ENCODE measurements around the gene PSTPIP1. TPM values are rescaled to one million over a fixed set of nuclear protein-coding genes. Genes with fewer than 3 reads are reported as not detected.

The PSTPIP1 gene
- total RNA-seq, 1 donor from 2014 or later, result not detected

DNA sequence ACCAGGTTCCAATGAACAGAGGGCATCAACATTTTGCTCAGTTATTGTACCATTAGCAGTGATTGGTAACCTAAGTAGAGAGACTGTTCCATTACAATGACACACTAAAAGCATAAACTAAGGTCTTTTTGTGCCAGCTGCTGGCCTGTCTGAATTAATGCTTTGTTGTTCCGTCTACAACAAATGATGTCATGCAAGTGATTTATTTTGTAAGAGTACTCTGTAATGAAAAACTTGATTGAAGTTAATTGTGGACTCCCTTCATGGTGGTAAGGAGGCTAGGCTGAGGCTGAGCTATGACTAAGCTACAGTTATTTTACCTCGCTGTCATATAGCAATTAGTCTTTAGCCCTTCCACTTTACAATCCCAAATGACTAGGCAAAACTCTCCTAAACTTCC lies 40.2 kb upstream of the PSTPIP1 start:
- FAIRE-seq (no peak), DNase-seq (ENCODE audit: low read depth) (peak; percentile 36)
- Histone ChIP-seq H3K27me3 (ENCODE audit: insufficient read depth, low read length) (no peaks in the 10 kb centered on the region), H3K9ac (ENCODE audit: low read length) (no peak overlapping the region), H3K36me3 (ENCODE audit: insufficient read depth, low read length) (peaks cover 2% of the 10 kb centered on the region), H2AFZ (ENCODE audit: low read depth, low read length) (no peak overlapping the region), H3K27ac (ENCODE audit: low read depth, low read length) (no peak overlapping the region), H3K4me3 (ENCODE audit: insufficient read depth, low read depth, low read length) (no peak overlapping the region), H3K9me3 (ENCODE audit: insufficient read depth, low read depth, low read length) (no peaks in the 10 kb centered on the region), H4K20me1 (ENCODE audit: insufficient read depth, low read length) (no peaks in the 10 kb centered on the region), H3K79me2 (ENCODE audit: insufficient read depth, low read length) (no peaks in the 10 kb centered on the region), H3K4me2 (ENCODE audit: low read length) (no peak overlapping the region), H3K4me1 (ENCODE audit: insufficient read depth, low read length) (no peaks in the 10 kb centered on the region)
- Mint-ChIP-seq H3K4me1 (ENCODE audit: low read depth, unreplicated experiment) (peaks cover 6% of the 10 kb centered on the region), H3K36me3 (ENCODE audit: low read depth, unreplicated experiment) (no peaks in the 10 kb centered on the region), H3K4me3 (ENCODE audit: unreplicated experiment) (no peak overlapping the region), H3K27ac (ENCODE audit: unreplicated experiment) (no peak overlapping the region), H3K27me3 (ENCODE audit: low read depth, unreplicated experiment) (no peaks in the 10 kb centered on the region), H3K9me3 (ENCODE audit: unreplicated experiment) (no peaks in the 10 kb centered on the region)
- TF ChIP-seq EZH2 (IDR thresholded peaks at IDR 0.05; ENCODE audit: insufficient read depth, low read length) (no peak), CTCF (IDR thresholded peaks at IDR 0.05; ENCODE audit: insufficient read depth, low read depth, low read length) (no peak)

- Histone ChIP-seq H2AFZ (ENCODE audit: low read depth, low read length) (no peak overlapping the region), H3K9me3 (ENCODE audit: insufficient read depth, low read depth, low read length) (no peaks in the 10 kb centered on the region), H4K20me1 (ENCODE audit: insufficient read depth, low read length) (no peaks in the 10 kb centered on the region), H3K27ac (ENCODE audit: low read depth, low read length) (no peak overlapping the region), H3K79me2 (ENCODE audit: insufficient read depth, low read length) (no peaks in the 10 kb centered on the region), H3K4me2 (ENCODE audit: low read length) (no peak overlapping the region), H3K36me3 (ENCODE audit: insufficient read depth, low read length) (no peaks in the 10 kb centered on the region), H3K9ac (ENCODE audit: low read length) (no peak overlapping the region), H3K4me1 (ENCODE audit: insufficient read depth, low read length) (peaks cover 10% of the 10 kb centered on the region), H3K27me3 (ENCODE audit: insufficient read depth, low read length) (no peaks in the 10 kb centered on the region), H3K4me3 (ENCODE audit: insufficient read depth, low read depth, low read length) (no peak overlapping the region)
- H3K27me3 Mint-ChIP-seq (ENCODE audit: low read depth, unreplicated experiment), result no peaks in the 10 kb centered on the region
- H3K27ac Mint-ChIP-seq (ENCODE audit: unreplicated experiment), result peak overlapping the region; percentile 6
- no peak overlapping the region for H3K4me3 Mint-ChIP-seq (ENCODE audit: unreplicated experiment)
- no peak for FAIRE-seq
- peaks cover 1% of the 10 kb centered on the region for H3K9me3 Mint-ChIP-seq (ENCODE audit: unreplicated experiment)
- no peaks in the 10 kb centered on the region for H3K36me3 Mint-ChIP-seq (ENCODE audit: low read depth, unreplicated experiment)
- TF ChIP-seq EZH2 (IDR thresholded peaks at IDR 0.05; ENCODE audit: insufficient read depth, low read length) (no peak), CTCF (IDR thresholded peaks at IDR 0.05; ENCODE audit: insufficient read depth, low read depth, low read length) (no peak)
- peaks cover 40% of the 10 kb centered on the region for H3K4me1 Mint-ChIP-seq (ENCODE audit: low read depth, unreplicated experiment)
- no peak for DNase-seq (ENCODE audit: low read depth)
Observed at GRCh38 chr15:76961268-76962011, 33.5 kb upstream of the PSTPIP1 start.

- Mint-ChIP-seq H3K9me3 (ENCODE audit: unreplicated experiment) (peaks cover 1% of the 10 kb centered on the region), H3K27me3 (ENCODE audit: low read depth, unreplicated experiment) (no peaks in the 10 kb centered on the region), H3K4me3 (ENCODE audit: unreplicated experiment) (no peak overlapping the region), H3K36me3 (ENCODE audit: low read depth, unreplicated experiment) (no peaks in the 10 kb centered on the region), H3K4me1 (ENCODE audit: low read depth, unreplicated experiment) (peaks cover 46% of the 10 kb centered on the region), H3K27ac (ENCODE audit: unreplicated experiment) (no peak overlapping the region)
- no peak for FAIRE-seq
- H3K9ac ChIP-seq (ENCODE audit: low read length), result no peak overlapping the region
- H4K20me1 ChIP-seq (ENCODE audit: insufficient read depth, low read length), result no peaks in the 10 kb centered on the region
- peaks cover 10% of the 10 kb centered on the region for H3K4me1 ChIP-seq (ENCODE audit: insufficient read depth, low read length)
- no peak overlapping the region for H3K4me3 ChIP-seq (ENCODE audit: insufficient read depth, low read depth, low read length)
- no peak overlapping the region for H2AFZ ChIP-seq (ENCODE audit: low read depth, low read length)
- no peaks in the 10 kb centered on the region for H3K9me3 ChIP-seq (ENCODE audit: insufficient read depth, low read depth, low read length)
- no peaks in the 10 kb centered on the region for H3K27me3 ChIP-seq (ENCODE audit: insufficient read depth, low read length)
- no peak overlapping the region for H3K27ac ChIP-seq (ENCODE audit: low read depth, low read length)
- no peaks in the 10 kb centered on the region for H3K79me2 ChIP-seq (ENCODE audit: insufficient read depth, low read length)
- H3K36me3 ChIP-seq (ENCODE audit: insufficient read depth, low read length), result no peaks in the 10 kb centered on the region
- DNase-seq (ENCODE audit: low read depth), result no peak
- H3K4me2 ChIP-seq (ENCODE audit: low read length), result no peak overlapping the region
- TF ChIP-seq EZH2 (IDR thresholded peaks at IDR 0.05; ENCODE audit: insufficient read depth, low read length) (no peak), CTCF (IDR thresholded peaks at IDR 0.05; ENCODE audit: insufficient read depth, low read depth, low read length) (no peak)
Observed at GRCh38 chr15:76962337-76963013, 32.5 kb upstream of the PSTPIP1 start.
